ENCODE data around the gene SUN2.

The SUN2 gene

DNA sequence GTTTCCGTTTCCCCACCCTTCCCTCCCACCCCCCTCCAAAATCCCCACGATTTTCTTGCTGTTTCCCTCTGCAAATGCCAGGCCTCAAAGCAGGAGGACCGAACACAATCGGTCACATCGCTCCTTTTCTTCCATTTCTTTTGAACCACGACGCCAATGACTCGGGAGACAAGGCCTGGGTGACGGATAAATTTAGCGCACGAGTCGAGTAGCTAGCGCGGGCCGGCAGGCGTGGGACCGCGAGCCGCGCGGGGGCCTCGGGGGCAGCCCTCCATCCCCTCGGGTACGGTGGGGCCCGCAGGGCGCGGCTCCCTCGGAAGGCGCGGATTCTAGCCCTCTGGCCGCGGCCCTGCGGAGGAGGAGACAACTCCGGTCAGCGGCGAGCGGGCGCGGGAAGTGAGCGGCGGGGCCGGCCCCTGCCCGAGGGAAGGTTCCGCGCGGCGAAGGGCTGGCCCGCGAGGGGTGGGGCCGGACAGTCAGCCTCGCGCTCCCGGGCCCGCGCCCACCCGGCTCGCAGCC lies 55.5 kb downstream of the SUN2 start:
- DNase-seq (ENCODE audit: low read depth in 3 of 3, low spot score in 1 of 3): no peak

DNA sequence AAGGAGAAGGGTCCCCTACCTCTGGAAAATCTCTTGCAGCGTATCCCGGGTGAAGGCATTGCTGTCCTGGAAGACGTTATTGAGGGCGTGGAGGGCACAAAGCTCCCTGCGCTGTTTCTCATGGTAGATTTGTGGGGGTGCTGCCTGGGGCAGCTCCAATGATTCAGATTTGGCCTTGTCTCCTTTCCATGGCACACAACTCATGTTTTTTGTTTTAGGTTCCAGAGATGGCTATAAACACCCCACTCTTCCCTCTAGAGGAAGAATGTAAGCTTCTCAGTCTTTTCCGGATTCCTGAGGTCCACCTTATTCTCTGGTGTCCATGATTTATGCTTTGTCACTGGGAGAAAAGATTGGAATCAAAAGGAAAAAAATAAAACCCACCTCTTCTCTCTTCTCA lies 56.0 kb downstream of the SUN2 start:
- DNase-seq (ENCODE audit: low read depth in 3 of 3, low spot score in 1 of 3): no peak

DNA sequence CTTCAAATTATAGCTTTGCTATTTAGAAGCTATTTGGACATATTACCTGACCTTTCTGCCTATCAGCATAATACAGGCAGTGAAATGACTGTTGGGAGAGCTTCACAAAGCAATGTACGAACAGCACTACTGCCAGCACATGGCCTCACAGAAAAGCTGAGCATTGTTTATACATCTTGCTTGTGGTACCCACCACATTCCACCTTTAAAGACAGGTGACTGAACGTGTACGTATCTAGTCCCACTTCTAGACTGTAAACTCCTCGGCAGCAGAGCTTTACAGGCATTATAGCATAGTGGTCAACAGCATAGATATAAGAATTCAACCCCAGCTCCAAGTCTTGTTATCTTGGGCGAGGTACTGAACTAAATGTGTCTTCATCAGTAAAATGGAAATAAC lies 56.7 kb downstream of the SUN2 start:
- no peak for DNase-seq (ENCODE audit: low read depth in 3 of 3, low spot score in 1 of 3)

DNA sequence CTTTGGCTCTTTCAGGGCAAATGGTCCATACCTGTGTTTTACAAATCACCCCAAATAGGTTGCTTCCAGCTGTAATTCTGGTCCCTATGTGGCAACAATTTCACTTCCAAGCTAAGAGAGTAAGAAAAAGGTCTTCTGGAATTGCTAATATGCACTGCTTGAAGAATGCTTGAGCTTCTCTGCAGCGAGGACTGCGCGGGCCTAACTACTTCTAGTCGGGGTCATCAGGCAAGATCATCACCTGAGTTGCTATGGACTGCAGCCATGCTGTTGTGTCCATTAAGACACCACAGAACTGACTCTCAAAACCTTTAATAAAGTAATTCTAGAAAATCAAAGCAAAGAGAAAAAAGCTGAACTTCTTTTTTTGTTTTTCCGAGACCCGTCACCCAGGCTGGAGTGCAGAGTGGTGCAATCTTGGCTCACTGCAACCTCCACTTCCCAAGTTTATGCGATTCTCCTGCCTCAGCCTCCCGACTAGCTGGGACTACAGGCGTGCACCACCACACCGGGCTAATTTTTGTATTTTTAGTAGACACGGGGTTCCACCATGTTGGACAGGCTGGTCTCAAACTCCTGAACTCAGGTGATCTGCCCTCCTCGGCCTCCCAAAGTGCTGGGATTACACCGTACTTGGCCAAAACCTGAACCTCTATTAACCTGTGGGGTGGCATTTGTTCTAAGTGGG lies 57.2 kb downstream of the SUN2 start:
- no peak for DNase-seq (ENCODE audit: low read depth in 3 of 3, low spot score in 1 of 3)

DNA sequence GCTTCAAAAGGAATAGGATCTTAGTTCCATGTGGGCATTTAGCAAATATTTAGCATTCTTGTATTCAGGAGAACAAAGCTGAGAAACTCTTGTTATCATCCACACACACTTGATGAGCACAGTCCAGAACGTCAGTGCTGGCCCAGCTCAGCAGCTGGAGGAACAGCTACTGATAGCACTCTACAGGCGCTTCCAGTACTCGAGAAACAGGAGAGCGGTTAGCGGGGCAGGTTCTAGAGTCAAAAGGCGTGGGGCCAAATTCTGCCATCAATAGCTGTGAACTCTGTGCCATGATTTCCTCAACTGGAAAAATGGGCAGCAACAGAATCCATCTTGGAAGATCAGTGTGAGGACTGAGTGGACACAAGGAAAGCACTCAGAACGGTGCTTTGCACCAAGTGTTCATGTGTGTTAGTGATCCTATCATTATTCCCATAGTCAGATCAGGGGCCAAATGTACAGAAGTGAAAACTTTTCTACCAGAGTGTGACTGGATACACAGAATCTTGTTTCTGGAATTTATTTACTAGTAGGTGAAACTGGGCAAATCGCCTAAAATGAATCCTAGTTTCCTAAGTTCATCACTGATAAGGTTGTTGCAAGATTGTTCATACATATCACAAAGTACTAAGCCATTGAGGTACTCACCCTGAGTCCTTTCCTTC lies 58.2 kb downstream of the SUN2 start:
- no peak for DNase-seq (ENCODE audit: low read depth in 3 of 3, low spot score in 1 of 3)

DNA sequence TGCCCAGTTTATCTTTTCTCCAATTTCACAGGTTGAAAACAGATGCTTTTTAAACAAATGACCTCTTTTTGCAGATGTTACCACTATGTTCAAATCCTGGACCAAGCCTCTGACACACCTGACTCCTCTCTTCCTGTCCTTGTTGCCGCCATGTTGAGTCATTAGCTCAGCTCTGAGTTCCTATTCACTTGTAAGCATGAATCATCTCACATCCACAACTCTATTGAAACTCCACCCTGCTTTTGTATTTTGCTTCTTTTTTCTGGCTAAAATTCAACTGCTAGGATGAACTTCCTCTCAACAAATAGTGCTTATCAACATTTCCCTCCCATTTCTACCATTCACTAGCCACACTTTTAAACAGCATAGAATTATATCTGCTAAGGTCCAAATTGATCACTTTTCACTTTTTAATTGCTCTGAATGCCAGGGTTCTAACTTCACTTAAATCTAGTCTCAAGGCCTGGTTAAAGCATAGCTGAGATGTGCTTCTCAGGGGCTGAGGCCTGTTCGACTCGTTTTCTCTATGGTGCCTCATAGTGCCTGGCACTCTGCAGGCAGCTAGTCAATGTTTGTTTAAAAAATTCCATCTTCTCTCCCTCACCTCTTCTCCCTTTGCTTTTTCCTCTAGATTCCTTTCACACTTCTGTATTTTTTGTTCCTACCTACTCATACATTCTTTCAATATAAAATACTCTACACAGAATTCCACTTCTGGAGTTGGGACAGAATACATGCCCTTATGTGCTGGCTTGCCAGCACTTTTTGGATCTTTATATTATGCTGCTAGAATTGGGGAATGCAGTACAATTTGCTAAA lies 59.0 kb downstream of the SUN2 start:
- DNase-seq (ENCODE audit: low read depth in 3 of 3, low spot score in 1 of 3): peak in 1 of 3 donors; percentile 10

DNA sequence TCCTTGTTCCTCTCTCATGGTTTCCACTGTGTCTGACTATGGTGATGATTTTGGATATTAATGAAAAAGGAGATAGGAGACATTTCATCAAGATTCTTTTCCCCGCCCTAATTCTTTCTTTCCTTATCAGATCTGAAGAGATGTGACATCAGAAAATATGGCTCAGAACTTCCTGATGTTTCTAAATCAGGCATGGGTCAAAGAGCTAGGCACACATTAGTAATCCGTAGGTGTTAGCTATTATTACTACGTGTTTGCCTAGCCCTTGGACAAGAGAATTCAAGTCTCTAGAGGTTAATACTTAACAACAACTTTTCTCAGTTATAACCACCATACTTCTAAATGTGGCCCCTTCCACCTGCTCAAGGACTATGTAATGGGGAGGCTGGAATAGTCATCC lies 60.9 kb downstream of the SUN2 start:
- no peak for DNase-seq (ENCODE audit: low read depth in 3 of 3, low spot score in 1 of 3)

DNA sequence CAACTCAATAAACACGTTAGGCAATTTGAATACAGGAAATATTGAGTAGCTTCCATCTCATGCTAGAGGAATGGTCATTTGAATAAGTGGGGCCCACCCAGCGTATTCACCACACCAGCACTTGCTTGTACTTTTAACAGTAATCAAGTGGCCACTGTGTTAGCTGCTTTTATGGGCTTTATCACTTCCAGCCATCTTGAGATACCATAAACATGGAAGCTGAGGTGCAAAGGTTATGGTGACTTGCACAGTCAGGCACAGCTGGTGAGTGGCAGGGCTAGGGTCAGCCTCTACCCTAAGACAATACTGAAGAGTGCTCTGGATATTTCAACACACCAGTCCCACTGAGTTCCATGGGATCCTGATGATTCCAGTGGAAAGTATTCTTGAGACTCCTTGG lies 61.7 kb downstream of the SUN2 start:
- DNase-seq (ENCODE audit: low read depth in 3 of 3, low spot score in 1 of 3): no peak

DNA sequence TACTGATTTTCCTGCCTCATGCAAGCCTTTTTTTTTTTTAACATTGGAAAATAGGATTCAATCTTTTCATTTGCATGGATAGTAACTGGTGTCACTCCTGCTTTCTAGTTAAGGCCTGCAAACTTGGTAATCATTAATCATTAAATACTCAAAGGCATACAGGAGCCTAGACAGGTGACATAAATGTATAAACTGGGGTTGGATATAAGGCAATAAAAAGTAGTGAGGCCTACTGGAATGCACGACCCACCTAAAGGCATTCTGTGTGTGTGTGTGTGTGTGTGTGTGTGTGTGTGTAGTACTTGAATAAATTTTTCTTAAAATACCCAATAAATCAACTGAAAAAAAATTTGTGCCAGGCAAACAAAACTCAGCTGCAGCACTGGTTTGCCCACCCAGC lies 66.1 kb downstream of the SUN2 start:
- no peak for DNase-seq (ENCODE audit: low read depth in 3 of 3, low spot score in 1 of 3)

DNA sequence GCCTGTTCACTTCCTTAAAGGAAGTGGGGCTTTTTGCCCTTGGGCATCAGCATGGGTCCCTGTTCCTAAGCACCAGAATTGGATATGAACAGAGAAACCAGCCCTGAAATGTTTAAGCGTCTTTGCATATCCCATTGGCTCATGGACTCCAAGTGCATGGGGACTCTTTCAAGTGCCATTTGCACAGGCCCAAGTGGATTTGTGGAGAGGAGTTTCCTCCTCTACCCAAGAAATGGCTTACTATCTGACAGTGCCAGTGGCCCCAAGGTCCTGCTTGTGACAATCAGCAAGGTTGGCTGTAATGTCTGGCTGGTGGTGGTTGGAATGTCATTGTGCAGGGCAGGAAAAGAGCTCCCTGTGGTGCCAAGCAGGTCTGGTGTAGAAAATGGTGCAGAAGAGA lies 70.0 kb downstream of the SUN2 start:
- DNase-seq (ENCODE audit: low read depth in 3 of 3, low spot score in 1 of 3): no peak

DNA sequence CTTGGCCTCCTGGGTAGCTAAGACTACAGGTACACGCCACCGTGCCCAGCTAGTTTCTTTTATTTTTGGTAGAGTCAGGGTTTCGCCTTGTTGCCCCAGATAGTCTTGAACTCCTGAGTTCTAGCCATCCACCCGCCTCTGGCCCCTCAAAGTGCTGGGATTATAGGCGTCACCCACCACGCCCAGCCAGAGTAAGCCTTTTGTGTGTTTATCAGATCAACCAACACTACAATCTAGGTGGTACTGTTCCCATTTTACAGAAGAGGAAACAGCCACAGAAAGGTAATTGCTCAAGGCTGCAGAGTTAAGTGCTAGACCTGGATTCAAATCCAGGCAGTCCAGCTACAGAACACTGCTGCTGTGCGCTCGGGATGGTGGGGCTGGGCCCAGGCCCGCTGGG lies 70.9 kb downstream of the SUN2 start:
- DNase-seq (ENCODE audit: low read depth in 3 of 3, low spot score in 1 of 3): no peak
